ENCODE measurements around the gene NFKBIZ.
"Not testable (repeated sequence)": the region's sequence is repeated elsewhere in the genome, so short reads cannot be mapped to it uniquely, and the experiment has no call there.

Gene NFKBIZ

GRCh38 chr3:101851072-101851770 lies 1.9 kb downstream of the NFKBIZ start:
- DNase-seq (ENCODE audit: low read depth), result no peak

- no peak for DNase-seq (ENCODE audit: low read depth)
Observed at GRCh38 chr3:101851850-101852714, 2.8 kb downstream of the NFKBIZ start.

GRCh38 chr3:101852983-101853840 lies 3.9 kb downstream of the NFKBIZ start:
- no peak for DNase-seq (ENCODE audit: low read depth)

GRCh38 chr3:101853982-101854381 lies 4.7 kb downstream of the NFKBIZ start:
- no peak for DNase-seq (ENCODE audit: low read depth)

- DNase-seq (ENCODE audit: low read depth), result no peak
Observed at GRCh38 chr3:101854608-101855304, 5.4 kb downstream of the NFKBIZ start.

GRCh38 chr3:101857301-101857741 lies 8.0 kb downstream of the NFKBIZ start:
- no peak for DNase-seq (ENCODE audit: low read depth)

GRCh38 chr3:101858464-101859030 lies 9.2 kb downstream of the NFKBIZ start:
- no peak for DNase-seq (ENCODE audit: low read depth)

- no peak for DNase-seq (ENCODE audit: low read depth)
Observed at GRCh38 chr3:101859882-101860448, 10.7 kb downstream of the NFKBIZ start.

GRCh38 chr3:101861212-101861788 lies 12.0 kb downstream of the NFKBIZ start:
- no peak for DNase-seq (ENCODE audit: low read depth)

- DNase-seq (ENCODE audit: low read depth), result no peak
Observed at GRCh38 chr3:101861789-101862415, 12.6 kb downstream of the NFKBIZ start.

GRCh38 chr3:101862416-101863165 lies 13.3 kb downstream of the NFKBIZ start:
- DNase-seq (ENCODE audit: low read depth), result no peak

- not testable (repeated sequence) for DNase-seq (ENCODE audit: low read depth)
Observed at GRCh38 chr3:101864926-101865325, 15.6 kb downstream of the NFKBIZ start.

GRCh38 chr3:101865751-101866509 lies 16.6 kb downstream of the NFKBIZ start:
- DNase-seq (ENCODE audit: low read depth), result no peak

GRCh38 chr3:101867511-101867910 lies 18.2 kb downstream of the NFKBIZ start:
- DNase-seq (ENCODE audit: low read depth), result no peak

GRCh38 chr3:101867996-101868395 lies 18.7 kb downstream of the NFKBIZ start:
- no peak for DNase-seq (ENCODE audit: low read depth)

GRCh38 chr3:101868534-101869464 lies 19.5 kb downstream of the NFKBIZ start:
- no peak for DNase-seq (ENCODE audit: low read depth)

GRCh38 chr3:101870138-101870537 lies 20.8 kb downstream of the NFKBIZ start:
- DNase-seq (ENCODE audit: low read depth), result no peak

Measured in GM04503 (cell line).